Uterus (tissue), 2 donors: ENCODE results near the gene ATP6V1A.

ENCODE experiments used
- POLR2A ChIP-seq, 2 donors: fragments of 450-650 bp; IDR thresholded peaks; one replicate each; pipeline ENCODE4 v1.6.1; 2016; ENCODE audit warnings: antibody characterized with exemption in 2 of 2, mild to moderate bottlenecking in 1 of 2, moderate library complexity in 1 of 2
- TF ChIP-seq, protein P1 (sequence below), 4 experiments: fragments of 200-600 bp in 2 of 4; fragments of 450-650 bp in 2 of 4; sonication (generic) in 2 of 4; IDR thresholded peaks; one replicate each; pipeline ENCODE4 v1.5.1; 2016 to 2019; ENCODE audit warnings: antibody characterized with exemption in 4 of 4, mild to moderate bottlenecking in 2 of 4, moderate library complexity in 1 of 4

- TF ChIP-seq, protein P1, sequence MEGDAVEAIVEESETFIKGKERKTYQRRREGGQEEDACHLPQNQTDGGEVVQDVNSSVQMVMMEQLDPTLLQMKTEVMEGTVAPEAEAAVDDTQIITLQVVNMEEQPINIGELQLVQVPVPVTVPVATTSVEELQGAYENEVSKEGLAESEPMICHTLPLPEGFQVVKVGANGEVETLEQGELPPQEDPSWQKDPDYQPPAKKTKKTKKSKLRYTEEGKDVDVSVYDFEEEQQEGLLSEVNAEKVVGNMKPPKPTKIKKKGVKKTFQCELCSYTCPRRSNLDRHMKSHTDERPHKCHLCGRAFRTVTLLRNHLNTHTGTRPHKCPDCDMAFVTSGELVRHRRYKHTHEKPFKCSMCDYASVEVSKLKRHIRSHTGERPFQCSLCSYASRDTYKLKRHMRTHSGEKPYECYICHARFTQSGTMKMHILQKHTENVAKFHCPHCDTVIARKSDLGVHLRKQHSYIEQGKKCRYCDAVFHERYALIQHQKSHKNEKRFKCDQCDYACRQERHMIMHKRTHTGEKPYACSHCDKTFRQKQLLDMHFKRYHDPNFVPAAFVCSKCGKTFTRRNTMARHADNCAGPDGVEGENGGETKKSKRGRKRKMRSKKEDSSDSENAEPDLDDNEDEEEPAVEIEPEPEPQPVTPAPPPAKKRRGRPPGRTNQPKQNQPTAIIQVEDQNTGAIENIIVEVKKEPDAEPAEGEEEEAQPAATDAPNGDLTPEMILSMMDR (IDR thresholded peaks at IDR 0.05): no peak
- no peak for TF ChIP-seq POLR2A (IDR thresholded peaks at IDR 0.05)
These were observed 85.8 kb downstream of the ATP6V1A start for GRCh38 chr3:113832477-113833164.
